NCI-H226 (cell line): ENCODE measurements around the gene PTP4A2.

Experiments used
- DNase-seq: peaks from one replicate; pipeline ENCODE4 v3.0.0-alpha.2; 2015

PTP4A2 gene

DNA sequence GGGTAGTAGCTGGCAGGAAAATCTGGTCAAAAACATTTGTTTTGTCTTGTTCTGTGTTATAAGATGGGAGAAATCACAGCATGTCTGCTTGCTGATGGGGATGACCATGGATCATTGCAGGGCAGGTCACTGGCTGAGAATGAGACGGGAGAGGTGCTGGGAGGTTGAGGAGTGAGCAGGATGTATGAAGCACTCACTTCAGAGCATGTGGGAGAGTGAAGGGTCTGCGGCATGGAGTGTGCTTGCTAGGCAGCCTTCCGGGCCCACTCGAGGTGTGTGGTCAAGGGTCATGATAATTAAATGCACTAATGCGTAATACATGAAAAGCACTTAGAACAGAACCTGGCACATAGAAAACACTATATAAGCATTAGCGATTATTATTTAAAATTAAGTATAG is 80.3 kb downstream of the PTP4A2 start:
- no peak for DNase-seq
